CD4-positive, alpha-beta T cell treated with Interleukin-6 for 4 hours (primary cell): ENCODE data around the gene CTDP1.
"Not testable (repeated sequence)": the region's sequence is repeated elsewhere in the genome, so short reads cannot be mapped to it uniquely, and the experiment has no call there.

ENCODE experiments used
- DNase-seq: peaks from one replicate; pipeline ENCODE4 v3.0.0-alpha.2; 2020; ENCODE audit warnings: mixed read lengths

Gene CTDP1

GRCh38 chr18:79683626-79684282 lies 4.2 kb downstream of the CTDP1 start:
- DNase-seq: no peak

GRCh38 chr18:79684283-79684631 lies 4.7 kb downstream of the CTDP1 start:
- DNase-seq: no peak

GRCh38 chr18:79684787-79685186 lies 5.2 kb downstream of the CTDP1 start:
- no peak for DNase-seq

DNA sequence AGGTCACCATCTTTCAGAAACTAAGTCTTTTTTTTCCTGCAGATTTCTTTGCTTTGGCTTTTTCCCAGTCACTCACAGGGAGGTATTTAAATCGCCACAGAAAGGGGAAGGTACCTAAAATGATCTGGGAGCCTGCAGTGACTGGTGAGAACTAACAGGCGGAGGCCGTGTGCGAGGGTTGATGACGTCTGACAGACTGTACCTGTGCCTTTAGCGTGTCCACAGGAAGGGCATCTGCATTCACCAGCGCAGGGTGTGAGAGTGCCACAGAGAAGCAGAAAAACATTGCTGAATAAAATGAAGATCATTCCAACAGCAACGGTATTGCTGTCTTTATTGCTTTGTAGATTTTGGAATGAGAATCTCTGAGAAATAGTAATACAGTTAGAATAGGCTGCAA lies 5.7 kb downstream of the CTDP1 start:
- DNase-seq: peak; percentile 30

DNA sequence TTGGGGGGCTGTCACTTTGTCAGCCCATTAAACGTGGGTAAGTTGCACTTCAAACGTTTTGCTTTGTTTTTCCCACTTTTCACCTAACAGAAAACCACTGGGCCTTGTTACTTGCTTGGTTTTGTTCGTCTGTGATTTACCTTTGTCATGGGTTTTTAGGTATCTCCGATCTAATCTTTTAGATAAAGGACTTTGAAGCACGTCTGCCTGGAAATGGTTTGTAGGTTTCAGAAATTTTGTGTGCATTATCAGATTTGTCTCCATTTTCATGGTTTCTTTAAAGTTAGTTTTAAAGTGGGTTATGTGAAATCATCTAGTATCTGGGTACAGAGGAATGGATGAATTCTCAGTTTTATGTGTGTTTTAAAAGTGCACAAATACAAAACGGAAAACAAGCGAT lies 6.4 kb downstream of the CTDP1 start:
- DNase-seq: no peak

- DNase-seq: no peak
Measured at GRCh38 chr18:79687806-79688205, 8.2 kb downstream of the CTDP1 start.

DNA sequence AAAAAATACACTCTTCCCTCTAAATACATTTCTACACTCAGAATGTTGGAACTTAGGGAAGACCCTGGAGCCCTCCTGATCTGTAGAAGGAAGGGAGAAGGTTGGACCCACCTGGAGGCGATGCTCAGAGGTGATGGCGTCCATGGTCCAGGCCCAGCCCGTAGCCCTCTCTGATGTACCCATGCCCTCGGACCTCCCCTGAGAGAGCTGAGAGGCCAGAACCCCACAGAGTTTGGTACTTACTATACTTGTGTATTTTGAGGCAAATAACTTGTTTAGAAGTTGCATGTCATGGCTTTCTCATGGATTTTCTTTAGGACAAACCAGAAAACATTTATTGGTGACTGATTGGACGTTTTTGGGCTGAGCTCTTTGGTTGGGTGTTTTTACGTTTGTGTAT lies 10.5 kb downstream of the CTDP1 start:
- DNase-seq: no peak

- no peak for DNase-seq
Measured at GRCh38 chr18:79690586-79691482, 11.2 kb downstream of the CTDP1 start.

- no peak for DNase-seq
Measured at GRCh38 chr18:79692056-79692455, 12.5 kb downstream of the CTDP1 start.

DNA sequence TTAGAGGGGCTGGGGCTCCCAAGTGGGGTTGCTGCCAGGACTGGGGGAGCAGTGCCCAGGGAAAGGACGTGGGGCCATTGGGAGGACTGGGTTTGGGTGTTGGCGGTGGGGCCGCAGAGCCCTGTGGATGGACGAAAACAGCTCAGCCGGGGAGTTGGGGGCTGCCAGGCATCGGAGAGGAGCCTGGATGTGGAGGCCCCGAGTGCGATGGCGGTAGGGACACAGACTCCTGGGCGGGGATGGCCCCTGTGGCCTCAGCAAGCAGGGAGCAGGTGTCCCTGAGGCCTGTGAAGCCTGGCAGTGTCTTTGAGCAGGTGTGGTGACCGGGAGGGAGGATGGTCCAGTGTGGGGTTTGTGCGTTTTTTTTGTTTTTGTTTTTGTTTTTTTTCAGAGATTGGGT lies 13.3 kb downstream of the CTDP1 start:
- no peak for DNase-seq

GRCh38 chr18:79693561-79694205 lies 14.1 kb downstream of the CTDP1 start:
- no peak for DNase-seq

DNA sequence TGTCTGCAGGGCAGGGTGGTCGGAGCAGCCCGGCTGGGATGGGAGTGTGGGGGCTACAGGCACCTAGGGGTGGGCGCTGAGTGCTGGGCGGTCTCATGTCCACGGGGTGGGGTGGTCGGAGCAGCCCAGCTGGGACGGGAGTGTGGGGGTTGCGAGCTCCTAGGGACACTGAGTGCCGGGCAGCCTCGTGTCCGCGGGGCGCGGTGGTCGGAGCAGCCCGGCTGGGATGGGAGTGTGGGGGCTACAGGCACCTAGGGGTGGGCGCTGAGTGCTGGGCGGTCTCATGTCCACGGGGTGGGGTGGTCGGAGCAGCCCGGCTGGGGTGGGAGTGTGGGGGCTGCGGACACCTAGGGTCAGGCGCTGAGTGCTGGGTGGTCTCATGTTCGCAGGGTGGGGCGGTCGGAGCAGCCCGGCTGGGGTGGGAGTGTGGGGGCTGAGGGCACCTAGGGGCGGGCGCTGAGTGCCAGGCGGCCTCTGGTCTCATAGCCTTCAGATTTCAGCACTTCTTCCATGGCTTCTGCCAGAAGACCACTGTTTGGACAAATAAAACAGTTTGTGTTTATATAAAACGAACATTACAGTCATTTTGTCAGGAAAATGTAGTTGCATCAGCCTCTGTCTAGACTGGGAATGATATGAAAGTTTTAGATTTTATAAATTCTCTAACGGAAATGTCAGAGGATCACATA lies 14.7 kb downstream of the CTDP1 start:
- not testable (repeated sequence) for DNase-seq

- DNase-seq: no peak
Measured at GRCh38 chr18:79694895-79695213, 15.3 kb downstream of the CTDP1 start.

GRCh38 chr18:79695269-79695668 lies 15.7 kb downstream of the CTDP1 start:
- no peak for DNase-seq

GRCh38 chr18:79695856-79696850 lies 16.6 kb downstream of the CTDP1 start:
- DNase-seq: no peak

DNA sequence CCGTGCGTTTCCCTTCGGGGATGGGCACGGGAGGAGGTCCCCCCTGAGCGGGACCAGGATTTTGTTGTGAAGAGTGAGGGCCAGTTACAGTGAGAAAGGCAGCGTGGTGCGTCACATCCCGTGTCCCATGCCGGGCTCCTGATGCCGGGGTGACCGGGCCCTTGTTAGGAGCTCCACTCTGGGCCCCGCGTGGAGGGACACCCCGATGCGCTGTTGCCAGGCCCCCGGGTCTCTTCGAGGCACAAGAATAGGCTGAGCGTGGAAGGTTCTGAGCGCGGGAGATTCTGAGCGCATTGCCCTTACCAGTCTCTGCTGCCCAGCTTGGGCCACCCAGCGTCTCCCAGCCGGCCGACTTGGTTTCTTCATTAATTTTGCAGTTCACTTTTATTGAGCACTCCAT lies 17.6 kb downstream of the CTDP1 start:
- DNase-seq: no peak

DNA sequence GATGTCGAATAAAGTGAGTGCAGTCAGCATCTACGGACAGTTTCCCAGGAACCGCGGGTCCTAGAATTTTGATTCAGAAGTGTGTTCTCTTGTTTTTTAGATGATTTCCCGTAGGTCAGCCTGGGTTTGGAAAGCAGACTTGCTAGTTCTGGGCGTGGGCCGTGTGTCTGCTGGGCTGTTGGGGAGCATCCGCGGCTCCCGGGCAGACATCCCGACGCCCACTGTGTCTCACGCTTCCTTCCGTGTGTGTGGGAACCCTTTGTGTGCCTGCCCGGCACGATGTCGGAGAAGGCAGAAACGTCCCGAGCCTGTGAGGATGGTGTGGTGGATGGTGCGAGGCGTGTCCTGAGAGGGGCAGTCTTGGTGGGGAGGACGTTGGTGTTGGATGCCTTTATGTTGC lies 18.4 kb downstream of the CTDP1 start:
- DNase-seq: no peak

GRCh38 chr18:79698668-79699335 lies 19.2 kb downstream of the CTDP1 start:
- DNase-seq: no peak

DNA sequence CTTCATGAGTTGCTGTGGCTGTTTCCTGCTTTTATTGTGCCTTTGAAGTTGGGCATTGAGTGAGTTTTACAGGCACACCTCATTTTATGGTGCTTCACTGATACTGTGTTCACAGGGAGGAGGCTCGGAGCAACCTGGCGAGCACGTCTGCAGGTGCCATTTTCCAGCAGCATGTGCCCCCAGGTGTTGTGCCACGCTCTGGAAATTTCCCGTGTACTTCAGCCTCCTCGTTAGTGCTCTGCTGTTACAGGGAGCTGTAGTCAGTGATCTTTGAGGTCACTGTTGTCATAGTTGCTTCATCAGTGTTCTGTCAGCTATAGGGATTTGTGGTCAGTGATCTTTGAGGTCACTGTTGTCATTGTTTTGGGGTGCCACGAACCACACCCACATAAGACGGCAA lies 20.1 kb downstream of the CTDP1 start:
- no peak for DNase-seq

GRCh38 chr18:79702906-79703305 lies 23.3 kb downstream of the CTDP1 start:
- no peak for DNase-seq

GRCh38 chr18:79704631-79705030 lies 25.0 kb downstream of the CTDP1 start:
- no peak for DNase-seq

- no peak for DNase-seq
Measured at GRCh38 chr18:79705272-79705671, 25.7 kb downstream of the CTDP1 start.
